Lower lobe of right lung (tissue), 2 donors: ENCODE results near the gene EHD4. TPM values are rescaled to one million over a fixed set of nuclear protein-coding genes. Genes with fewer than 3 reads are reported as not detected.

Experiments
- ATAC-seq, 2 donors: fragments of 200-7000 bp; cut with Tn5 transposase; one replicate each; pipeline ENCODE4 v1.9.1; 2020 to 2022; ENCODE audit warnings: mild to moderate bottlenecking in 2 of 2, moderate library complexity in 2 of 2
- DNase-seq: peaks from one replicate; pipeline ENCODE4 v3.0.0-alpha.2; 2020
- H3K27ac ChIP-seq: fragments of 200-600 bp; one replicate; pipeline ENCODE4 v1.8.0; 2022
- H3K27me3 ChIP-seq: fragments of 200-600 bp; one replicate; pipeline ENCODE4 v1.8.0; 2022; ENCODE audit warnings: low read depth
- H3K36me3 ChIP-seq: fragments of 200-600 bp; one replicate; pipeline ENCODE4 v1.8.0; 2022; ENCODE audit warnings: mild to moderate bottlenecking
- H3K4me1 ChIP-seq: fragments of 200-600 bp; one replicate; pipeline ENCODE4 v1.8.0; 2022
- H3K4me3 ChIP-seq: fragments of 200-600 bp; one replicate; pipeline ENCODE4 v1.8.0; 2022; ENCODE audit warnings: mild to moderate bottlenecking
- H3K9me3 ChIP-seq: fragments of 200-600 bp; one replicate; pipeline ENCODE4 v1.8.0; 2022
- intact Hi-C: fragments of 100-400 bp; cut with DNase I; formaldehyde crosslinking; loops from one replicate; pipeline ENCODE4 v1.11.0; 2022
- total RNA-seq: library from RNA; stranded (reverse); fragmentation: NEBNext Ultra II Directional; extraction: Animal tissue kit (Norgen Biotek cat#: 25700); gene quantifications from one replicate; pipeline ENCODE4 v1.2.1, GENCODE V29; 2021
- TF ChIP-seq, protein P1 (sequence below): fragments of 200-600 bp; IDR thresholded peaks from one replicate; pipeline ENCODE4 v1.8.0; 2022; ENCODE audit warnings: antibody characterized with exemption, mild to moderate bottlenecking
- donor health status: DM: no; HTN: yes; CAD: no; lungs with severe emphysema.

Gene EHD4
- total RNA-seq, 1 donor from 2014 or later: 35.0 TPM

DNA sequence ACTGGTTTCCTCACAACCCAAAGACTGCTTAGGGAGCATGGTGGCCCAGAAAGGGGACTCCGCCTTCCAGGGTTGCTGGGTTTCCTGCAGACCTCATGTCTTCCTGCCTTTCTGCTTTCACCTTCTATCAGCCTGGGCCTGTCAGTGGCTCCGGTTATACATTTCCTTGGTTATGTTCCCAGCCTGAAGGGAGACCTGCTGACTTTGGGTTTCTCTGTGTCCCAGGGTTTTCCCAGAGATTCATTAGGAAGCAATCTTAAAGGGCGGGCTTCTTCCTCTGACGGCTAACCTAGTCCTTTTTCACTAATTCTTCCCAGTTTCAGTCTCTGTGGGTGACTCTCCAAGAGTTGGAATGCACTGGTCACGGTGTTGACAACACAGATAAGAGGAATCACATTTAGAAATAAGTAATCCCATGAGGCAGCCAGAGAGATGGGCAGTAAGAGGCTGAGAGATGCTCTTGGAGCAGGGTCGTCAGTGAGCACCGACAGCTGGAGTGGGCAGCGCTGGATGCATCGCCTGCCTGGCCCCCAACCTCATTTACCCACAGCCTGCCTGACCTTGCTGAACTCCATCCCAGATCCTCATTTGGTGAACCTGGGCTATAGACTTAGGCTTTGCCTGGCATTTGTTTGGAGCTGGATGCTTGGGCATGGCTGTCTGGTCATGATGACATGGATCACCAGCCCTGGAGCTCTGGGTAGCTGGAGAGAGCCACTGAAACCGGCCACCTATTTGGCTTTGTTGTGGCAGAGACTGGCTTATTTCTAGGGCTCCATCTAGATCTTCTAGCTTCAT lies 10.0 kb upstream of the EHD4 start:
- DNase-seq (no peak), ATAC-seq (no peak)
- TF ChIP-seq, protein P1, sequence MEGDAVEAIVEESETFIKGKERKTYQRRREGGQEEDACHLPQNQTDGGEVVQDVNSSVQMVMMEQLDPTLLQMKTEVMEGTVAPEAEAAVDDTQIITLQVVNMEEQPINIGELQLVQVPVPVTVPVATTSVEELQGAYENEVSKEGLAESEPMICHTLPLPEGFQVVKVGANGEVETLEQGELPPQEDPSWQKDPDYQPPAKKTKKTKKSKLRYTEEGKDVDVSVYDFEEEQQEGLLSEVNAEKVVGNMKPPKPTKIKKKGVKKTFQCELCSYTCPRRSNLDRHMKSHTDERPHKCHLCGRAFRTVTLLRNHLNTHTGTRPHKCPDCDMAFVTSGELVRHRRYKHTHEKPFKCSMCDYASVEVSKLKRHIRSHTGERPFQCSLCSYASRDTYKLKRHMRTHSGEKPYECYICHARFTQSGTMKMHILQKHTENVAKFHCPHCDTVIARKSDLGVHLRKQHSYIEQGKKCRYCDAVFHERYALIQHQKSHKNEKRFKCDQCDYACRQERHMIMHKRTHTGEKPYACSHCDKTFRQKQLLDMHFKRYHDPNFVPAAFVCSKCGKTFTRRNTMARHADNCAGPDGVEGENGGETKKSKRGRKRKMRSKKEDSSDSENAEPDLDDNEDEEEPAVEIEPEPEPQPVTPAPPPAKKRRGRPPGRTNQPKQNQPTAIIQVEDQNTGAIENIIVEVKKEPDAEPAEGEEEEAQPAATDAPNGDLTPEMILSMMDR: no peak
- H3K36me3 ChIP-seq: no peaks in the 10 kb centered on the region
- H3K4me1 ChIP-seq: no peaks in the 10 kb centered on the region
- H3K27ac ChIP-seq: no peak overlapping the region
- H3K27me3 ChIP-seq: no peaks in the 10 kb centered on the region
- H3K9me3 ChIP-seq: no peaks in the 10 kb centered on the region
- intact Hi-C loops: loop anchor here (10.0 kb wide), 1 partner anchor 82 kb away; no protein-coding TSS in a partner anchor
- H3K4me3 ChIP-seq: no peak overlapping the region

DNA sequence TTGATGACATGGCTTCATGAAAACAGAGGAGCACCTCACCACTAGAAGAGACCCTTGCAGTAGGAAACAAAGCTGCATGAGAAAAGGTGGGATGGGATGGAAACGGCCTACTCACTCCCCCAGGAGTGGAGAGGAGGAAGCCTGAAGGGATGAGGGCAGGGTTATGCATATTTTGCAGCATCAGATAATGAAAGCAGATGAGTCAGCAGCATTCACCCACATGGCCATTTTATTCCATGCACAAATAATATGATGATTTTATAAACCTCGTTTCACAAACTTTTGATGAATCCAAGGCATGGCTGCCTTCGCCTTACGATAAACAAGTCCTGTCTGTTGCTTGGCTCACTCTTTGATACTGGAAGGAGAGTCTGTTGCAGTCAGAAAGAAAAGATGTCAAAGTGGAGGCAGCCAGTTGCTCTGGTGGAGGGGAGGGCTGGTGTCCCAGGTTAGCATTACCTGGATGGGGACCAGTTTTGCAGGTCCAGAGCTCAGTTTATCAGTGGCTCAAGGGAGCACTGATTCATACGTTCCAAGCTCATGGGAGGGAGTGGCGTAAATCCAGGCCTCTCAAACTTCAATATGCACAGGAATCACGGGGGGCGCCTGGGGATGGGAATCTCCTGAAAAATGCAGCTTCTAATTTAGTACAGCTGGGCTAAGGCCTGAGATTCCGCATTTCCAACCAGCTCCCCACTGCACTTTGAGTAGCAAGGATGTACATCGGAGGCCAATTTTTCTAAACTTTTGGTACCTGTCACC lies 9.2 kb upstream of the EHD4 start:
- ATAC-seq: no peak
- Histone ChIP-seq H3K4me3 (no peak overlapping the region), H3K27me3 (no peaks in the 10 kb centered on the region), H3K4me1 (no peaks in the 10 kb centered on the region), H3K27ac (no peak overlapping the region), H3K36me3 (no peaks in the 10 kb centered on the region), H3K9me3 (no peaks in the 10 kb centered on the region)
- no peak for DNase-seq
- TF ChIP-seq, protein P1: no peak
- intact Hi-C loops: loop anchor here (10.0 kb wide), 1 partner anchor 83 kb away; no protein-coding TSS in a partner anchor

DNA sequence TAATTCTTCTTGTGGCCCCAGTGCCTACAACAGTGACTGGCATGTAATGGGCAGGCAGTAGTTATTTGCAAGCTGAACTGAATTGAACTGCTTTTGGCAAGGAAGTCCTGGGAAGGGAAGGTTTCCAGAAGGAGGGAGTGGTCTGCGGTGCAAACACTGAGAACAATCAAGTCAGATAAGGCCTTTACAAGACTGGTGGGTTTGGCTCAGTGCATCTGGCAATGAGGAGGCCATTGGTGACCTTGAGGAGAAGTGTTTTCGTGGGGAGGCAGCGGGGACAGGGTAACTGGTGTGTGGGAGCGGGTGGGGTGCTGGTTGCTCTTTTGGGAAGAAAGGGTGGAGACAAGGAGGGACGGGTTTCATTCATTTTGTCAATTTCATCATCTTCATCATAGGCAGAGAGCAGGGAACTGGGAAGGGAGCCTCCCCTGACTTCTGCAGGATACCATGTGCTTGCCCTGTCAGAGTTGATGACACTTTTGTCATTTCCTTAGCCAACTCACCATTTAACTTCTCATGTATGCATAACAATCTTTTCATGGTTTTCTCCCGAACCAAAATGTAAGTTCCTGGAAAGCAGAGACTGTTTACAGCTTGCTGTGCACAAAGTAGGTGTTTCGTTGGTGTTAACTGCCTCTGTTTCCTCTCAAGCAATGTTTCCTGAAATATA lies 8.4 kb upstream of the EHD4 start:
- intact Hi-C loops: loop anchor here (10.0 kb wide), 1 partner anchor 84 kb away; no protein-coding TSS in a partner anchor
- H3K27ac ChIP-seq: no peak overlapping the region
- no peaks in the 10 kb centered on the region for H3K4me1 ChIP-seq
- no peak overlapping the region for H3K4me3 ChIP-seq
- DNase-seq: no peak
- no peaks in the 10 kb centered on the region for H3K9me3 ChIP-seq
- H3K36me3 ChIP-seq: no peaks in the 10 kb centered on the region
- no peak for ATAC-seq
- TF ChIP-seq, protein P1: no peak
- H3K27me3 ChIP-seq: no peaks in the 10 kb centered on the region

DNA sequence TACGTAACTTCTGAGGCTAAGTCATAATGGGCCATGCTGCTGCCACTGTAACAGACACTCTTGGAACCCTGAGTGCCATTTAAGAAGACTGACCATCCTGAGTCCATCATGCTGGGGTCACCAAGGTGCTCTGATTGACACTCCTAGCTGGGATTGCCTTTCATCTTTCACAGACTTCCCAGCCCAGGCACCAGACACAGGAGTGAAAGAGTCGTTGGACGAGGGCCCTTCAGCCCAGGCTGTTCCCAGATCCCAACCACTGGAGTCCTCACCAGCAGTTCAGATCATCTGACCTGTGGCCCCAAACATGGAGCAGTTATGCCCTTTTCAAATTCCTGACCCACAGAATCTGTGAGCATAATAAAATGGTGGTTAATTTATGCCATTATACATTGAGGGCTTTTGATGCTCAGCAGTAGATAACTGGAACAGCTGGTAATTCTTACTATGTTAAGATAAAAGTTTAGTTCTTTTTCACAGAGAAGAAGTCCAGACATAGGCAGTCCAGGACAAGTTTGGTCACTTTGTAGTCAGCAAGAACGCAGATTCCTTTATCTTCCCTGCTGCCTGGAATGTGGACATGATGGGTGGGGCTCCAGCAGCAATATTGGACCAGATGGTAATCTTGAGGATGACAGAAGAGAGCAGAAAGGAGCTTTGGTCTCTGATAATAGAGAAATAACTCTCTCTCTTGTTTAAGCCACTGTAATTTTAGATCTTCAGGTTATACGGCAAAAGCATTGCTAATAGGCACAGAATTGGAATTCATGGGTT lies 7.3 kb upstream of the EHD4 start:
- no peaks in the 10 kb centered on the region for H3K36me3 ChIP-seq
- DNase-seq (no peak), ATAC-seq (no peak)
- H3K4me1 ChIP-seq: no peaks in the 10 kb centered on the region
- H3K27me3 ChIP-seq: no peaks in the 10 kb centered on the region
- intact Hi-C loops: loop anchor here (10.0 kb wide), 1 partner anchor 85 kb away; no protein-coding TSS in a partner anchor
- TF ChIP-seq, protein P1: no peak
- peak overlapping the region; percentile 13 for H3K27ac ChIP-seq
- H3K9me3 ChIP-seq: no peaks in the 10 kb centered on the region
- no peak overlapping the region for H3K4me3 ChIP-seq

DNA sequence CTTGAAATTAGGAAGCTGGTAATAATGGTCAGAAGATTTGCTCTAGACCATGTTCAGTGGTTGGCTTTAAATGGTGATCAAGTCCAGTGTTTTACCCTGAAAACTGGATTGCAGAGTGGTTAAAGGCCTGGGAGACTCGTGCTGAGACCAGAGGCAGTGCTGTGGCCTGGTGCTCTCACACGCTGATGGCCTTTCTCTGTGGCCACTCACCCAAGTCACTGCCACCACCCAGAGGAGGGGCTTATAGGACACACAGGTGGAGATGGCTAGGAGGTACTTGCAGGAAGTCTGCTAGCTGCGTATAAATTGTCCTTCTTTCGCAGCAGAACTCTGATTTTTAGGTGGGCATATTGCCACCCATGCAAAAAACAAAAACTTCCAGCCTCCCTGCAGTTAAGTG lies 6.2 kb upstream of the EHD4 start:
- TF ChIP-seq, protein P1: no peak
- no peaks in the 10 kb centered on the region for H3K9me3 ChIP-seq
- DNase-seq: no peak
- intact Hi-C loops: no loop called here
- H3K4me3 ChIP-seq: no peak overlapping the region
- no peaks in the 10 kb centered on the region for H3K27me3 ChIP-seq
- H3K4me1 ChIP-seq: no peaks in the 10 kb centered on the region
- no peak for ATAC-seq
- no peaks in the 10 kb centered on the region for H3K36me3 ChIP-seq
- no peak overlapping the region for H3K27ac ChIP-seq
